ENCODE data around the gene ZBTB20.

Gene ZBTB20

DNA sequence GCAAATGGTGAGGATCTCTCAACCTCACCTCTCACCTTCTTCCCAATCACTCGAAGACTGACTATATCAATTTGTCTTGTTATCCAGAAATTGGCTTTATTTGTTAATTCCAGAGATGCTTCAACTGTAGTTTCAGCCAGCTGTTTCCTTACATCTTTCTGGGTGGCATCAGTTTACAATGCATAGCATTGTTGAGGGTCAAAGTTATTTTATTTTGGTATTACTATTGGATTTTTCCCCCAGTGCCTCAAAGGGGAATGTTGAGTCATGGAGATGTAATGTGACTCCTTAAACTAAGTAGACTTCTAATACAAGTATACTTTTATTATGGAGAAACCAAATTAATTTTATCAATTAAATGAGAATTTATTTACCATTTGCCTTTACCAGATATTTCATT is 501.7 kb downstream of the ZBTB20 start:
- TF ChIP-seq POLR2AphosphoS5 (IDR thresholded peaks at IDR 0.05; ENCODE audit: low read depth, low read length) = no peak
- TF ChIP-seq, protein P1, sequence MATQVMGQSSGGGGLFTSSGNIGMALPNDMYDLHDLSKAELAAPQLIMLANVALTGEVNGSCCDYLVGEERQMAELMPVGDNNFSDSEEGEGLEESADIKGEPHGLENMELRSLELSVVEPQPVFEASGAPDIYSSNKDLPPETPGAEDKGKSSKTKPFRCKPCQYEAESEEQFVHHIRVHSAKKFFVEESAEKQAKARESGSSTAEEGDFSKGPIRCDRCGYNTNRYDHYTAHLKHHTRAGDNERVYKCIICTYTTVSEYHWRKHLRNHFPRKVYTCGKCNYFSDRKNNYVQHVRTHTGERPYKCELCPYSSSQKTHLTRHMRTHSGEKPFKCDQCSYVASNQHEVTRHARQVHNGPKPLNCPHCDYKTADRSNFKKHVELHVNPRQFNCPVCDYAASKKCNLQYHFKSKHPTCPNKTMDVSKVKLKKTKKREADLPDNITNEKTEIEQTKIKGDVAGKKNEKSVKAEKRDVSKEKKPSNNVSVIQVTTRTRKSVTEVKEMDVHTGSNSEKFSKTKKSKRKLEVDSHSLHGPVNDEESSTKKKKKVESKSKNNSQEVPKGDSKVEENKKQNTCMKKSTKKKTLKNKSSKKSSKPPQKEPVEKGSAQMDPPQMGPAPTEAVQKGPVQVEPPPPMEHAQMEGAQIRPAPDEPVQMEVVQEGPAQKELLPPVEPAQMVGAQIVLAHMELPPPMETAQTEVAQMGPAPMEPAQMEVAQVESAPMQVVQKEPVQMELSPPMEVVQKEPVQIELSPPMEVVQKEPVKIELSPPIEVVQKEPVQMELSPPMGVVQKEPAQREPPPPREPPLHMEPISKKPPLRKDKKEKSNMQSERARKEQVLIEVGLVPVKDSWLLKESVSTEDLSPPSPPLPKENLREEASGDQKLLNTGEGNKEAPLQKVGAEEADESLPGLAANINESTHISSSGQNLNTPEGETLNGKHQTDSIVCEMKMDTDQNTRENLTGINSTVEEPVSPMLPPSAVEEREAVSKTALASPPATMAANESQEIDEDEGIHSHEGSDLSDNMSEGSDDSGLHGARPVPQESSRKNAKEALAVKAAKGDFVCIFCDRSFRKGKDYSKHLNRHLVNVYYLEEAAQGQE (IDR thresholded peaks at IDR 0.05; ENCODE audit: insufficient read depth in 1 of 2, low read depth in 2 of 2, low read length in 2 of 2) = no peak
- no peak for TF ChIP-seq FOXP2 (optimal IDR thresholded peaks at IDR 0.05; ENCODE audit: borderline replicate concordance, extremely low read depth, extremely low read length, insufficient read depth)
- TF ChIP-seq TAF1 (IDR thresholded peaks at IDR 0.05; ENCODE audit: borderline replicate concordance, insufficient read depth, low read length) = no peak
- no peak for TF ChIP-seq SIN3A (IDR thresholded peaks at IDR 0.05; ENCODE audit: borderline replicate concordance, insufficient read depth, low read length)

DNA sequence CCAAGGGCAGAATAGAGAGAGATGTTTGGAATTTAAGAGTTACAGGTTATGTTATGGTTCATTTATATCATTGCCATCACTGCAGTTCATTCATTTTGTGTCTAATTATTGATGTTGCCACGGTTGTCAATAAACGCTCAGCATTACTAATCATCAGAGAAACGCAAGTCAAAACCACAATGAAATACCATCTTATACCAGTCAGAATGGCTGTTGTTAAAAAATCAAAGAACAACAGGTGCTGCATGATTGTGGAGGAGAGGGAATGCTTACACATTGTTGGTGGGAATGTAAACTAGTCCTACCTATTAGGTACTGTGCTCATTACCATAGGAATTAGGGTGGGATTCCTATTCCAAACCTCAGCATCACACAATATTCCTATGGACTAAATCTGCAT is 502.7 kb downstream of the ZBTB20 start:
- no peak for TF ChIP-seq TAF1 (IDR thresholded peaks at IDR 0.05; ENCODE audit: borderline replicate concordance, insufficient read depth, low read length)
- no peak for TF ChIP-seq POLR2AphosphoS5 (IDR thresholded peaks at IDR 0.05; ENCODE audit: low read depth, low read length)
- TF ChIP-seq SIN3A (IDR thresholded peaks at IDR 0.05; ENCODE audit: borderline replicate concordance, insufficient read depth, low read length) = no peak
- TF ChIP-seq, protein P1 (IDR thresholded peaks at IDR 0.05; ENCODE audit: insufficient read depth in 1 of 2, low read depth in 2 of 2, low read length in 2 of 2) = no peak
- TF ChIP-seq FOXP2 (optimal IDR thresholded peaks at IDR 0.05; ENCODE audit: borderline replicate concordance, extremely low read depth, extremely low read length, insufficient read depth) = no peak

DNA sequence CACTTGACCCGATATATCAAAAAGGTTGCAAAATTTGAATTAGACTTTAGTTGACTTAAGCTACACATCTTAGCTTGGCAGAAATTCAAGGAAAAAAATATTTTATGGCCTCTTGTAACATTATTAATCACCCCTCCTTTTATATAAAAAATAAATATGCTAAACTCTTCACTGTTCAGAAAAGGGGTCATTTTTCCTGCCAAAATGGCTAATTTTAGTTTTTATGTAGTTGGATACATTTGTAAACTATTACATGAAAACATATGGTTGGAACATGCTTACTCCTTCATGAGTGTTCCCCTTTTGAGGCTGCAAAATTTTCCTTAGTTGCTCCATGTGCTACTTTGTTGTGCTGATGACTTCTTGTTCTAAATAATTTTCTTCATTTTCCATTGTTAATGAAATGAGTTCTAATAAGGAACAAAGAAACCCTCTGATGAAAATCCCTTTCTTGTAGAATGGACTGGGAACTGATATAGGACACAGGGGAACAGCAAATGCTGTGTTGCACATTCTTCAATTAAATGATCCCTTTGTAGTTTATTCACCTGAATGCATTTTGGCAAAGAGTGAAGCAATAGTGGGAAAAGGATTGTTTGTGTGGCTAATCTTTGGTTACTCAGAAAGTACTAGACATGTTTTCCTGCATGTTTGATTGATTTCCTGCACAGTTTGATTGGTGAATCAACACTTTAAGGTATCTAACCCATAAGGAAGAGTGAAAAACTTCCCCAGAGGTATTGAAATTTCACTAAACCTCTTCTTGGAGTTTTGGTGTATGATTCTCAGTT is 503.9 kb downstream of the ZBTB20 start:
- TF ChIP-seq FOXP2 (optimal IDR thresholded peaks at IDR 0.05; ENCODE audit: borderline replicate concordance, extremely low read depth, extremely low read length, insufficient read depth) (no peak), SIN3A (IDR thresholded peaks at IDR 0.05; ENCODE audit: borderline replicate concordance, insufficient read depth, low read length) (no peak), POLR2AphosphoS5 (IDR thresholded peaks at IDR 0.05; ENCODE audit: low read depth, low read length) (no peak), TAF1 (IDR thresholded peaks at IDR 0.05; ENCODE audit: borderline replicate concordance, insufficient read depth, low read length) (no peak)
- TF ChIP-seq, protein P1 (IDR thresholded peaks at IDR 0.05; ENCODE audit: insufficient read depth in 1 of 2, low read depth in 2 of 2, low read length in 2 of 2) = no peak

DNA sequence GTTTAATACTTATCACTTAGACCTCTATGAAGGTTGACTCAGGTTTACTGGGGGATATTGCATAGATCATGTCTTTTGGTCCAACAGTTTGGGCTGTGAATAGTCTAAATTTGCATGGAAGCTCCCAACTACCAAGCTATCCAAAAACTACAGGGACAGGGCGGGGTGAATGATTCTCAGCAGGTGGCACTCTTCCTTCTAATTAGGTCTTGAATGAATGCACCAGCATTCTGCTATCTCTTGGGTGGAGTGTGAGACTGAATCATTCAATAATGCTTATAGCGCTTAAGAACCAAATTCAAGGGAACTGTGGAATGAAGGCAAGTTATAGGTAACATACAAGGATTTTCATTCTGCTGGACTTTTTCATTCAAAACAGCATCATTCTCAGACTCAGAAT is 507.0 kb downstream of the ZBTB20 start:
- TF ChIP-seq POLR2AphosphoS5 (IDR thresholded peaks at IDR 0.05; ENCODE audit: low read depth, low read length) (no peak), SIN3A (IDR thresholded peaks at IDR 0.05; ENCODE audit: borderline replicate concordance, insufficient read depth, low read length) (no peak), FOXP2 (optimal IDR thresholded peaks at IDR 0.05; ENCODE audit: borderline replicate concordance, extremely low read depth, extremely low read length, insufficient read depth) (no peak), TAF1 (IDR thresholded peaks at IDR 0.05; ENCODE audit: borderline replicate concordance, insufficient read depth, low read length) (no peak)
- TF ChIP-seq, protein P1 (IDR thresholded peaks at IDR 0.05; ENCODE audit: insufficient read depth in 1 of 2, low read depth in 2 of 2, low read length in 2 of 2) = no peak
